Fibroblast of peridontal ligament (primary cell): ENCODE data around the gene DOCK4.

Experiments used
- DNase-seq: peaks from one replicate; pipeline ENCODE4 v3.0.0-alpha.2; 2010; ENCODE audit errors: extremely low read depth

DOCK4 gene

GRCh38 chr7:111736552-111736874 is 469.7 kb downstream of the DOCK4 start:
- no peak for DNase-seq

DNA sequence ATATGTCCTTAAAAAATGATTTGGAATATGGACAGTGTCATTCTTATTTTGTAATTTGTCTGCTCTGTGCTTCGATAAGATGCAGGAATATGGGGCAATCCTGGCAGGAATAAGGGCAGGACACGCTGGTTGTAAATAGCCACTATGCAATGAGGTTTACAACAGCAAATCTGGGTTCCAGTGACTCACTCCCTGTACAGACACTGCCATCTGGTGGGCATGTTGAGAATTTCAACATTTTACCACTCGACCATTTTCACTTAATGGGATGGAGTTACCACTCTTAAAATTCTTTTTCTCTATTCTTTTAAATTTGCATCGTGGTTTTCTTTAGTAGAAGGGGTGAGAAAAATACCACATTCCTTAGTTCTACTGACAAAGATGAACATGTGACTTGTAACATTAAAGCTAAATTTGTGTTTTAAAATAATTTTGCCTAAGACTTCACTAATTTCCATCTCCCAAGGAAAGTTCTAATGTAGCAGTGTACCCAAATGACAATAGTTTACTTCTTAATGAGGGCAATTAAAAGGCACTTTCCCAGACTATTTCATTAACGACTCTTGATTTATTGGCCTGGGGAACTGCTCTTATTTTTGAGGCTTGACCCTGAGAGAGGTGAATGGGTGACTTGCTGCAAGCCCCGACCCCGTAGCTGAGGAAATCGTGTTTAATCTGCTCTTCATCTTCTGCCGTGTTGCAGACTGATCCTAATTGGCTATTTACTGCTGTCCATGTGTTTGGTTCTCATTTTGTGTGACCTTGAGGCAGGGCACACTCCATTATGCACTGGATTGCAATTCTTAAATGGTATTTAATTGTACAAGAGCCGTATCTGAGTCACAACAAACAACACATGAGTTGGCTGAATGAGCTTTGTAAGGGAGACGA is 470.3 kb downstream of the DOCK4 start:
- DNase-seq: peak; percentile 85

- no peak for DNase-seq
Measured at GRCh38 chr7:111734954-111735660, 471.1 kb downstream of the DOCK4 start.

- DNase-seq: no peak
Measured at GRCh38 chr7:111732923-111733322, 473.3 kb downstream of the DOCK4 start.

DNA sequence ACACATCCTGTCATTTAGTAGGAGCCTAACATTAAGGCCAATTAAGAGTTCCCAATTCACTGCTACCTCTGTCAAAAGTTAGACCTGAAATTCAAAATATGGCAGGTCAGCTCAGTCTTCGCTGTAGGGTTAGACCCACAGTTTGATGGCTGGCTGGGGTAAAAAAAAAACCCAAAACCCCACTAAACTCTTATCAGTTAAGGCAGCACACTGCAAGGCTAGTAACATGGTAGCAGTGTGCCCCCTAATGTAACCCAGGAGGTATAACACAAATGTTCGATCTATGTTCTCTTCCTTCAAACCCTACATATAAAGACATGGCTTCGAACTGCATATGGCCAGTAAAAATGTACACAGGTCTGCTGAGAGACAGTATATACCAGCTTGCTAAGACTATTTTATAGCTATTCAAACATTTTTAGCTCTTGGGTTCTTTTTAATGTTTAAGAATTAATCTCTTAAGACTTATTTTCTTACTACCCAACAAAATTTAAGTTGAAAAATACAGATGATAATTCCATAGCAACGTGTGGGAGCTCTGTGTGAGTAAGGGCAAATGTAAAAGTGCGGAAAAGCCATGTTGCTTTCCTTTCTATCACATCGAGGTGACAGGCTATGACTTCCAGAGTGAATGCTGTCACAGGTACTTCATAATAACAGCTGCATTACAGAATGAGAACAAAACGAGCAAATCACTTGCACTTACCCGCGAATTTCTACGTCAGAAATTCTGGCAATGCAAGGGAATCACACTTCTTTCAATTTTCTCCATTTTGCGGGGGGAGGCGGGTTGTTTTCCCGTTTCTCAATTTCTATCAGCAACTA is 475.5 kb downstream of the DOCK4 start:
- peak; percentile 43 for DNase-seq

DNA sequence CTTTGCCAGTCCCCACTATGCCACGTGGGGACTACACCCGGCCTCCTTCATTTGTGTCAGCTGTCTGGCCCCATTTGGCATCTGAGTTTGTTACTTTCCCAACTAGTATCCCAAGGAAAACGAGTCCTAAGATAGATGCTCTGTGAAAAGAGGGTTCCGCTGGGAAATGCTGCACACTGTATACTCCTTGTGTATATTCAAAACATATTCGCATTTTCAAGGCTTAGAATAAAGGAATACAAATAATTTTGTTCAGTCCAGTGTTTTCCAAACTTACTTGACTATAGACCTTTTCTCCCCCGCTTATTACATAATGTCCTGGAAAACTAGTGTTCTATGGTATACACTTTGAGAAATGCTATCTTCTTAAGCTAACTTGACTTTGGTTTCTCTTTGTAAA is 476.1 kb downstream of the DOCK4 start:
- DNase-seq: no peak

DNA sequence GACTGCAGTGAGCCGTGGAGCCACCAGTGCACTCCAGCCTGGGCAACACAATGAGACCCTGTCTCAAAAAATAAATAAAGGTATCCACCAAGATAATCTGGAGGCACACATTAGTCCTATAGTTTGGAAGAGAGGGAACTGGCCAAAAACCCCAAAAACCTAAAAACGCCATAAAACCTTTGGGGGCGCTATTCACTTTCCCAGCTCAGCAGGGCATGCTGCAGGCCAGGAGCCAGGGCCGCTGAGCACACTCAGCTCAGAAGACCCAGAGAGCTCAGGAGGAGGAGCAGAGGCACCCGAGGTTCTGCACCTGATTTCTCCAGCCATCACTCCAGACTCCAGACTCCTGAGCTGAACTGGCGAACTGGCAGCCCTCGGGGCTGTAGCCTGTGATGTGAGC is 476.7 kb downstream of the DOCK4 start:
- DNase-seq: no peak

DNA sequence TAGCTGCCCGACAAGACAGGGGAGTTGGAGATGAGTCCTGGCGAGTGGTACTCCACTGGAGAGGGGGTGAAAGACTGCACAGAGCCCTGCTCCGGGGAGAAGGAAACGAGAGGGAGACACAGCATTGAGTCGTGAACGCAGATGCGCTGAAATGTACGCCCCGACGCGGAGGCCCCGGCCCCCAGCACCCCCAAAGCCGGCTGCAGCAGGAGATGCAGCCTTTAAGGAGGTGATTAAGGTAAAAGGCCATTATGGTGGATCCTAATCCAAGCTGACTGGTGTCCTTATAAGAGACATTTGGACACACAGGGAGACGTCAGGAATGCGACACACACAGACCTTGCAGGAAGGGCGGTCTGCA is 477.6 kb downstream of the DOCK4 start:
- DNase-seq: no peak

DNA sequence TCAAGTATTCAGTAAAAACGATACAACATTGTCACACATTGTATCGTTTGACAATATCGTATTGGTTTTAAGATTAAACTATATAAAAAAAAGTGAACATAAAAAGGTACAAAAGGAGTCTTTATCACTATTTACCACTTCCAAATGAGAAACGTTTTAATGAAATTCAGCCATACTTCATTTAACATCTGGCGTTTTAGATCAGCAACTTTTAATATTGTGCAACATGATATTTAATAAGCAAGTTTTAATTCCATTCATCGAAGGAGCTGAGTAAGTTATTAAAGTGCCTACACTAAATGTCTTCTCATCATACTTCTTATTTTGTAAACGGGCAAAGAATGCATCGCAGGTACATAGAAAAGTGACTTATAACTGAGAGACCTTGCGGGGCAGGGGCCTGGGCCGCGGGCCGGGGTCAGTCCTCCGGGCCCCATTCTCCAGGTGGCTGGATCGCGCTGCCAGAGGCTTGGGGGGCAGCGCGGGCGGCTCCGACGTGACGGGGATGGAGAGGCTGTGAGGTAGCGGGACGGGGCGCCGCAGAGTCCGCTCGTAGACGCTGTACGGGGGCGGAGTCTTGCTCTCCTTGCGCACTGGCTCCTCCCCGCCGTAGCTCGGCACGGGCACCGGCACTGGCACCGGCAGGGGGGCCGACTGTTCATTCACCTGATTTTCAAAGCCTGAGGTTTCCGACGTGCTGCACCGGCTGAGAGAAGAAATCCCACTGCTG is 478.1 kb downstream of the DOCK4 start:
- DNase-seq: no peak

DNA sequence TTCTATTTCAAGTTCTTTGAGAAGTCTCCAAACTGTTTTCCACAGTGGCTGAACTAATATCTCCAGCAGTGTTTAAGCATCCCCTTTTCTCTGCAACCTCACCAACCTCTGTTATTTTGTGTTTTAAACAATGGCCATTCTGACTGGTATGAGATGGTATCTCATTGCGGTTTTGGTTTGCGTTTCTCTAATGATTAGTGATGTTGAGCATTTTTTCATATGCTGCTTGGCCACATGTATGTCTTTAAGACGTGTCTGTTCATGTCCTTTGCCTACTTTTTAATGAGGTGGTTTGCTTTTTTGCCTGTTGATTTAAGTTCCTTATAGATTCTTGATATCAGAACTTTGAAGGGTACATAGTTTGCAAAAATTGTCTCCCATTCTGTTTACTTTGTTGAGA is 487.3 kb downstream of the DOCK4 start:
- DNase-seq: no peak

GRCh38 chr7:111711426-111712065 is 494.7 kb downstream of the DOCK4 start:
- DNase-seq: no peak

DNA sequence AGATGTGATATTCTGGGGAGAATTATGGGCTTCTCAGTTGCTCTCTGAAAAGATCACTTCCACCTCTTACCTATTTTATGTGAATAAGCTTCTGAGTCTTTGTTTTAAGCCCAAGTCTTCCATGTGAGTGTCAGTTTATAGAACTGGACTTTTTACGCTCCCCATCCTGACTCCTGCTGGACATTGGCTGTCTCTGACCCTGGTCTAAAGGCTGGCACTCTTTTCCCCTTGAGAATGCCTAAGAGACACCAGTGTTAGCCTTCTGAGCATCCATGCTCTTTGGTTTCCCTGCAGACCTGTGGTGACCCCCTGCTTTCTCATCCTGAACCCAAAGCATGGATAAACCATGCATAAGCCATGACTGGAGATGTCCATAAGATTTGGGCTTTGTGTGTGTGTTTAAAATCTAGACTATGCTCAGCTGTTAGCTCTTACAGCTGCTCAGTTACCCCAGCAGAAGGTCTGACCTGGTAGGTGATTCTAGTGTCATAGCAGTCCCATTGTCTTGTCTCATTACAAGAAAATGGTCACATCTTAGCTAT is 495.3 kb downstream of the DOCK4 start:
- DNase-seq: no peak

- DNase-seq: peak; percentile 18
Measured at GRCh38 chr7:111708072-111708471, 498.1 kb downstream of the DOCK4 start.

- DNase-seq: no peak
Measured at GRCh38 chr7:111705807-111706206, 500.4 kb downstream of the DOCK4 start.

DNA sequence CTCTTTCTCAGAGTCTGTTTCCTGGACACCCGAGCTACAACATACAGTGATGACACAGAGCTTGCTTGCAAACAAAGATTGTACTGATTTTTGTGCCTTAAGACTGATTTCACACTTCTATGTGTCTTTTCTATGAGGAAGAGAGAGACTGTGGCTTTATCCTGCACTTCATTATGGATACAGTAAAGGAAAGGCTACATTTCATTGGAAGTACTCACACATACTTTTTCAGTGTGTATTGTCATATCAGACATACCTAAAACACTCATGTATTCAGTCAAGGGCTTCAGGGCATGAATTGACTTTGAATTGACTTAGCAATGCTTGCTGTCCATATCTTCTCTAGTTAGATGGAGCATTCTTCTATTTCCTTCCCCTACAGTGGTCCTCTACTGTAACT is 508.4 kb downstream of the DOCK4 start:
- no peak for DNase-seq

GRCh38 chr7:111694376-111694775 is 511.8 kb downstream of the DOCK4 start:
- no peak for DNase-seq

- DNase-seq: no peak
Measured at GRCh38 chr7:111690364-111691111, 515.7 kb downstream of the DOCK4 start.

- DNase-seq: no peak
Measured at GRCh38 chr7:111685349-111685748, 520.9 kb downstream of the DOCK4 start.

GRCh38 chr7:111682588-111683340 is 523.4 kb downstream of the DOCK4 start:
- DNase-seq: no peak

- no peak for DNase-seq
Measured at GRCh38 chr7:111681242-111681641, 525.0 kb downstream of the DOCK4 start.
